GM12873 (cell line): ENCODE data around the gene USP8.

ENCODE experiments used
- CTCF ChIP-seq: IDR thresholded peaks from 2 replicates; pipeline ENCODE4 v1.5.1; 2012; ENCODE audit warnings: low read depth, mild to moderate bottlenecking, moderate library complexity, low read length, control low read depth; ENCODE audit not compliant: insufficient read depth; ENCODE audit errors: missing control alignments

USP8 gene

GRCh38 chr15:50431204-50431603 is 7.0 kb downstream of the USP8 start:
- TF ChIP-seq CTCF: no peak

- TF ChIP-seq CTCF: no peak
Observed at GRCh38 chr15:50432230-50432629, 8.0 kb downstream of the USP8 start.

- TF ChIP-seq CTCF: no peak
Observed at GRCh38 chr15:50435772-50436171, 11.6 kb downstream of the USP8 start.

- no peak for TF ChIP-seq CTCF
Observed at GRCh38 chr15:50438251-50438650, 14.0 kb downstream of the USP8 start.

GRCh38 chr15:50440932-50441331 is 16.7 kb downstream of the USP8 start:
- no peak for TF ChIP-seq CTCF

GRCh38 chr15:50452927-50453326 is 28.7 kb downstream of the USP8 start:
- no peak for TF ChIP-seq CTCF

GRCh38 chr15:50458348-50459112 is 34.3 kb downstream of the USP8 start:
- no peak for TF ChIP-seq CTCF
